ENCODE measurements around the gene KLF1.
"Not testable (repeated sequence)": the region's sequence is repeated elsewhere in the genome, so short reads cannot be mapped to it uniquely, and the experiment has no call there.

Gene KLF1

DNA sequence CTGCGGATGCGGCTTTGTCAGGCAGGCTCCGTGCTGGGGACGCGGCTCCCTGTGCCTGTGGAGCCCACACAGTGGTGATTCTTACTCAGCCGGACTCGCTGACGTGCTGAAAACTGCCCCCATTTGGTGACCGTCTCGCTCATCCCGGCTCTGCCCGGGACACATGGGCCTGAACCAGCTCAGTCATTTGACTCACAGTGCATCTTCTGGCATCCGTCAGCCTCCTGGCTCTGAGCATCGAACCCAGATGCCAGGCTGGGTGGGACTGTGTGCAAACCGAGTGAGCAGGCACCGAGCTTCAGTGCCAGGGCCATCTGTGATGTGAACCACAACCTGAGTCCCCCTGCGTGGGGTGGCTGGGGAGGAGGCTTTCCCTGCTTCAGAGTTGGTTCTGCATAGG is 9.5 kb upstream of the KLF1 start:
- no peak for DNase-seq
- no peak overlapping the region for H3K9ac ChIP-seq (ENCODE audit: low read length)
- H3K4me3 ChIP-seq (ENCODE audit: low read length), result no peak overlapping the region
- no peak overlapping the region for H2AK5ac ChIP-seq (ENCODE audit: low read length)
- H4K8ac ChIP-seq (ENCODE audit: low read depth, low read length), result no peak overlapping the region
- no peak overlapping the region for H3K56ac ChIP-seq (ENCODE audit: low read length)
- H3K79me1 ChIP-seq (ENCODE audit: low read length), result peaks cover 2% of the 10 kb centered on the region
- H2BK120ac ChIP-seq (ENCODE audit: low read depth, low read length), result no peak overlapping the region
- no peak overlapping the region for H3K23ac ChIP-seq (ENCODE audit: low read length)
- H3K4me1 ChIP-seq (ENCODE audit: control insufficient read depth, low read depth, low read length), result peaks cover 2% of the 10 kb centered on the region
- H2BK5ac ChIP-seq (ENCODE audit: low read length), result no peak overlapping the region
- H3K4me2 ChIP-seq (ENCODE audit: low read length), result no peak overlapping the region
- no peak overlapping the region for H4K5ac ChIP-seq (ENCODE audit: low read length)
- WGBS (ENCODE audit: extremely low coverage, insufficient coverage, low lambda C conversion rate), result no CpG with 5 or more reads among the region's 17 CpGs
- H3K27ac ChIP-seq (ENCODE audit: low read depth, low read length), result no peak overlapping the region
- no peak overlapping the region for H2BK15ac ChIP-seq (replicated peaks; ENCODE audit: low read depth)
- no peaks in the 10 kb centered on the region for H3K79me2 ChIP-seq (ENCODE audit: control insufficient read depth, insufficient read depth, low read length)
- no peak overlapping the region for H3K18ac ChIP-seq (ENCODE audit: low read length)
- peaks cover 4% of the 10 kb centered on the region for H3K36me3 ChIP-seq (ENCODE audit: control insufficient read depth, insufficient read depth, low read length)
- no peaks in the 10 kb centered on the region for H3K27me3 ChIP-seq (ENCODE audit: insufficient read depth, low read length, poor library complexity)
- H3K4ac ChIP-seq (ENCODE audit: low read depth, low read length), result no peak overlapping the region

DNA sequence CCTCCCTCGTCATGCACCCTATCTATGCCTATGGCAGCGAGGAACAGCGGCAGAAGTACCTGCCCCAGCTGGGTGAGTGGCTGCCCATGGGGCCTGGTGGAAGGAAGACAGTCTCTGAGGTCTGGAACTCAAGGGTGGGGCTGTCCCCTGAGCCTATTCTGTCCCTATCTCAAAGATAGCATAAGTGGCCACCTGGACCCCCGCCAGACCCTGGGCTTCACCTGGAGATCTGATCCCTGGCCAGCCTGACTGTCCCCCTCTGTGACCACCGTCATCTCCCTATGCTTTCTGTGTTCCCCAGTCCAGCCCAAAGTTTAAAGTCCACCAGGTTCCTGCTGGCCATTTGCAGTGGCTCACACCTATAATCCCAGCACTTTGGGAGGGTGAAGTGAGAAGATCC is 6.6 kb upstream of the KLF1 start:
- H3K4me1 ChIP-seq (ENCODE audit: control insufficient read depth, low read depth, low read length), result peaks cover 2% of the 10 kb centered on the region
- no CpG with 5 or more reads among the region's 5 CpGs for WGBS (ENCODE audit: extremely low coverage, insufficient coverage, low lambda C conversion rate)
- no peaks in the 10 kb centered on the region for H3K27me3 ChIP-seq (ENCODE audit: insufficient read depth, low read length, poor library complexity)
- no peak overlapping the region for H2BK15ac ChIP-seq (replicated peaks; ENCODE audit: low read depth)
- no peak for DNase-seq
- no peak overlapping the region for H3K23ac ChIP-seq (ENCODE audit: low read length)
- H4K8ac ChIP-seq (ENCODE audit: low read depth, low read length), result no peak overlapping the region
- peaks cover 4% of the 10 kb centered on the region for H3K36me3 ChIP-seq (ENCODE audit: control insufficient read depth, insufficient read depth, low read length)
- H3K9ac ChIP-seq (ENCODE audit: low read length), result no peak overlapping the region
- H3K27ac ChIP-seq (ENCODE audit: low read depth, low read length), result no peak overlapping the region
- H3K4me3 ChIP-seq (ENCODE audit: low read length), result no peak overlapping the region
- H3K4me2 ChIP-seq (ENCODE audit: low read length), result no peak overlapping the region
- no peak overlapping the region for H2BK120ac ChIP-seq (ENCODE audit: low read depth, low read length)
- peaks cover 4% of the 10 kb centered on the region for H3K79me1 ChIP-seq (ENCODE audit: low read length)
- no peak overlapping the region for H2BK5ac ChIP-seq (ENCODE audit: low read length)
- no peak overlapping the region for H3K4ac ChIP-seq (ENCODE audit: low read depth, low read length)
- no peak overlapping the region for H2AK5ac ChIP-seq (ENCODE audit: low read length)
- no peaks in the 10 kb centered on the region for H3K79me2 ChIP-seq (ENCODE audit: control insufficient read depth, insufficient read depth, low read length)
- H4K5ac ChIP-seq (ENCODE audit: low read length), result no peak overlapping the region
- H3K56ac ChIP-seq (ENCODE audit: low read length), result no peak overlapping the region
- no peak overlapping the region for H3K18ac ChIP-seq (ENCODE audit: low read length)

DNA sequence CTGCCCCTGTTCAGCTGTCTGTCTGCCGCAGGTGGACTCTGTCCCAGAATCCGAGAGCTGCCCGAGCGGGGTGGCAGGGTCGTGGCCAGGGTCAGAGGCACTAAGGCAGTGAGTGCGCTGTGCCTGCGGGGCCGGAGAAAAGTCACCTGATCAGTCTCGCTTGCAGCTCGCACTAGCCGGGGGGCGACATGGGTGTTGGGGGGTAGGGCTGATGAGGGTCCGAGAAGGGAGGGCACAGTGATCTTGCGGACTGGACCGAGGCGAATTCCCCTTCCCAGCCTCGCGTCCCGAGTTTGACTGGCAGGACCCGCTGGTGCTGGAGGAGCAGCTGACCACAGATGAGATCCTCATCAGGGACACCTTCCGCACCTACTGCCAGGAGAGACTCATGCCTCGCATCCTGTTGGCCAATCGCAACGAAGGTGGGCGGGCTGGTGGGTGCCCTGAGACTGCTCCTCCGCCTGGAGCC is 4.6 kb upstream of the KLF1 start:
- Histone ChIP-seq H3K4ac (ENCODE audit: low read depth, low read length) (no peak overlapping the region), H3K23ac (ENCODE audit: low read length) (no peak overlapping the region), H2AK5ac (ENCODE audit: low read length) (no peak overlapping the region), H2BK15ac (replicated peaks; ENCODE audit: low read depth) (no peak overlapping the region), H3K4me1 (ENCODE audit: control insufficient read depth, low read depth, low read length) (peaks cover 2% of the 10 kb centered on the region), H4K5ac (ENCODE audit: low read length) (no peak overlapping the region), H3K18ac (ENCODE audit: low read length) (no peak overlapping the region), H3K79me1 (ENCODE audit: low read length) (peaks cover 4% of the 10 kb centered on the region), H2BK120ac (ENCODE audit: low read depth, low read length) (no peak overlapping the region), H3K27ac (ENCODE audit: low read depth, low read length) (no peak overlapping the region), H3K9ac (ENCODE audit: low read length) (peak overlapping the region; percentile 84), H2BK5ac (ENCODE audit: low read length) (no peak overlapping the region), H4K8ac (ENCODE audit: low read depth, low read length) (no peak overlapping the region), H3K27me3 (ENCODE audit: insufficient read depth, low read length, poor library complexity) (no peaks in the 10 kb centered on the region), H3K56ac (ENCODE audit: low read length) (peak overlapping the region; percentile 90), H3K36me3 (ENCODE audit: control insufficient read depth, insufficient read depth, low read length) (peaks cover 2% of the 10 kb centered on the region), H3K79me2 (ENCODE audit: control insufficient read depth, insufficient read depth, low read length) (no peaks in the 10 kb centered on the region), H3K4me3 (ENCODE audit: low read length) (peak overlapping the region; percentile 97), H3K4me2 (ENCODE audit: low read length) (peak overlapping the region; percentile 32)
- no CpG with 5 or more reads among the region's 26 CpGs for WGBS (ENCODE audit: extremely low coverage, insufficient coverage, low lambda C conversion rate)
- peak; percentile 21 for DNase-seq

DNA sequence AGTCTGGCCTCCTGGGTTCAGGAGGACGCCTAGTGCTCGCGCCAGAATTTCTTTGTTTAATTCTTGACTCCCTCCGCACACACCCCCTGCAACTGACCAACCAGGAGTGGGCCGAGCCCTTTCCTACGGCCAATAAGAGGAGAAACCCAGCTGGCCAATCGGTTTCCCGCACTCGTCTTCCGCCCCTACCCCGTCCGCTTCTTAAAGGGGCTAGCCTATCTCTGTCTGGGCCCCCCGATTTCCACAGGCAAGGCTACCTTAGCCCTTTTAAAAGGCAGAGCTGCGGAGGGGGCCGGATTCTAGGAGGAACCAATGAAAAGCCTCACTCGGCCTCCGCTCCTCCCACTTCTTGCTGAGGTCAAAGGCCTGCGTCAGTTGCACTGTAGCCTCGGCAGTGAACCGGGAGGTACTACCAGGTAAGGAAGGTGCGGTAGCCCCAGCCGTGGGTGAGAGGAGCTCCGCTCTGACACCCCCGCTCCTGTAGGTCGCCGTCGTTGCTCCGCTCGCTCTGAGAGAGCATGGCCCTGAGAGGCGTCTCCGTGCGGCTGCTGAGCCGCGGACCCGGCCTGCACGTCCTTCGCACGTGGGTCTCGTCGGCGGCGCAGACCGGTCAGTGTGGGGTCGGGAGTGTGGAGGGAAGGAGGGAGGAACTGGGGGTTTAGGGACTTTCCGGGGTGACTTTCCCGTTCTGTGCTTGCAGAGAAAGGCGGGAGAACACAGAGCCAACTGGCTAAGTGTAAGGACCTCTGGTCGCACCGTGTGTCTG is 4.0 kb upstream of the KLF1 start, which contains the start of gene GCDH:
Gene GCDH, plus strand, starts transcription at position 374 of the 766 bp plus-strand sequence. Its CDS starts 145 bp downstream, at position 519.
- Histone ChIP-seq H3K79me1 (ENCODE audit: low read length) (peaks cover 4% of the 10 kb centered on the region), H3K56ac (ENCODE audit: low read length) (peak within 1 kb of the TSS; percentile 90), H3K4ac (ENCODE audit: low read depth, low read length) (no peak within 1 kb of the TSS), H2BK15ac (replicated peaks; ENCODE audit: low read depth) (no peak within 1 kb of the TSS), H3K36me3 (ENCODE audit: control insufficient read depth, insufficient read depth, low read length) (no peaks in the 10 kb centered on the region), H3K23ac (ENCODE audit: low read length) (no peak within 1 kb of the TSS), H3K18ac (ENCODE audit: low read length) (no peak within 1 kb of the TSS), H3K4me1 (ENCODE audit: control insufficient read depth, low read depth, low read length) (peaks cover 2% of the 10 kb centered on the region), H2AK5ac (ENCODE audit: low read length) (no peak within 1 kb of the TSS), H4K8ac (ENCODE audit: low read depth, low read length) (no peak within 1 kb of the TSS), H3K9ac (ENCODE audit: low read length) (peak within 1 kb of the TSS; percentile 84), H3K4me2 (ENCODE audit: low read length) (peak within 1 kb of the TSS; percentile 42), H3K27ac (ENCODE audit: low read depth, low read length) (no peak within 1 kb of the TSS), H4K5ac (ENCODE audit: low read length) (no peak within 1 kb of the TSS), H2BK120ac (ENCODE audit: low read depth, low read length) (no peak within 1 kb of the TSS), H3K27me3 (ENCODE audit: insufficient read depth, low read length, poor library complexity) (no peaks in the 10 kb centered on the region), H3K79me2 (ENCODE audit: control insufficient read depth, insufficient read depth, low read length) (no peaks in the 10 kb centered on the region), H2BK5ac (ENCODE audit: low read length) (no peak within 1 kb of the TSS), H3K4me3 (ENCODE audit: low read length) (peak within 1 kb of the TSS; percentile 97)
- DNase-seq, result peak; percentile 100
- WGBS (ENCODE audit: extremely low coverage, insufficient coverage, low lambda C conversion rate), result no CpG with 5 or more reads among the region's 49 CpGs

DNA sequence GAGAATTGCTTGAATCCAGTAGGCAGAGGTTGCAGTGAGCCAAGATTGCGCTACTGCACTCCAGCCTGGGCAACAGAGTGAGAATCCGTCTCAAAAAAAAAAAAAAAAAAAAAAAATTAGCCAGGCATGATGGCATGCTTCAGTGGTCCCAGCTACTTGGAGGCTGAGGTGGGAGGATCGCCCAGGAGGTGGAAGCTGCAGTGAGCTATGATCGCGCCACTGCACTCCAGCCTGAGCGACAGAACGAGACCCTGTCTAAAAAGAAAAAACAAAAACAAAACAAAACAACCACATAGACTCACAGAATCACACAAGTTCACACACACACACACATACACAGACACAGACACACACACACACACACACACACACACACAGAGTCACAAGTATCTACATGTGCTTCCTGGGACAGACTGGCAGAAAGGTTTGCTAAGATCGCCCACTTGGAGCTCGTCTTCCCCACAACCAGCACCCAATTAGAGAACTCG is 3.3 kb upstream of the KLF1 start:
- H2BK120ac ChIP-seq (ENCODE audit: low read depth, low read length); H3K79me1 ChIP-seq (ENCODE audit: low read length); H2BK15ac ChIP-seq (replicated peaks; ENCODE audit: low read depth); H3K4ac ChIP-seq (ENCODE audit: low read depth, low read length); H3K4me3 ChIP-seq (ENCODE audit: low read length); H4K5ac ChIP-seq (ENCODE audit: low read length); DNase-seq; H3K36me3 ChIP-seq (ENCODE audit: control insufficient read depth, insufficient read depth, low read length); H3K4me1 ChIP-seq (ENCODE audit: control insufficient read depth, low read depth, low read length); H2AK5ac ChIP-seq (ENCODE audit: low read length); H4K8ac ChIP-seq (ENCODE audit: low read depth, low read length); H3K18ac ChIP-seq (ENCODE audit: low read length); H2BK5ac ChIP-seq (ENCODE audit: low read length); H3K27ac ChIP-seq (ENCODE audit: low read depth, low read length); H3K27me3 ChIP-seq (ENCODE audit: insufficient read depth, low read length, poor library complexity); H3K23ac ChIP-seq (ENCODE audit: low read length); H3K79me2 ChIP-seq (ENCODE audit: control insufficient read depth, insufficient read depth, low read length): not testable (repeated sequence)
- no CpG with 5 or more reads among the region's 10 CpGs for WGBS (ENCODE audit: extremely low coverage, insufficient coverage, low lambda C conversion rate)
- peak overlapping the region; percentile 83 for H3K56ac ChIP-seq (ENCODE audit: low read length)
- peak overlapping the region; percentile 42 for H3K4me2 ChIP-seq (ENCODE audit: low read length)
- H3K9ac ChIP-seq (ENCODE audit: low read length), result peak overlapping the region; percentile 57
